ENCODE data around the gene DHPS. TPM values are rescaled to one million over a fixed set of nuclear protein-coding genes. Genes with fewer than 3 reads are reported as not detected.
A peak's percentile ranks its signal among the peaks of the same experiment; 100 is the strongest.

DHPS gene
- total RNA-seq, 4 donors from 2014 or later, result 117 to 139 (median 128) TPM

- TF ChIP-seq EP300 (IDR thresholded peaks at IDR 0.05; ENCODE audit: low read depth), result no peak
- peak; percentile 84 to 93 (median 91) for TF ChIP-seq POLR2AphosphoS5 (IDR thresholded peaks at IDR 0.05)
- TF ChIP-seq POLR2A (IDR thresholded peaks at IDR 0.05), result peak; percentile 76
- H3K4me3 ChIP-seq, result peak within 1 kb of the TSS; percentile 63 to 91 (median 81)
- 6 to 15% methylated on average over 3 to 54 of the region's 59 CpGs for WGBS, 2 donors (ENCODE audit: low coverage in 1 of 2)
- intact Hi-C loops (cut with DNase I; ENCODE audit: low total_unique reads), result no loop called here
- peaks cover 0 to 10% (median 3%) of the 10 kb centered on the region in 4 donors for H3K36me3 ChIP-seq
- peak within 1 kb of the TSS; percentile 80 to 97 (median 88) for H3K27ac ChIP-seq
- peaks cover 0 to 19% (median 12%) of the 10 kb centered on the region in 4 donors for H3K4me1 ChIP-seq
- peak; percentile 97 for DNase-seq
- no peaks in the 10 kb centered on the region for H3K27me3 ChIP-seq
- H3K9me3 ChIP-seq, result no peaks in the 10 kb centered on the region
- in situ Hi-C loops (cut with MboI; ENCODE audit: low pct_ligation_motif_present in 1 of 4, low pct_unique_long_range_greater_than_20kb in 1 of 4, low sequenced_read_pairs in 3 of 4), result no loop called here
Measured at GRCh38 chr19:12696366-12697335, 15.0 kb upstream of the DHPS start, which contains the start of gene FBXW9. Gene FBXW9 (minus strand): TSS chr19:12696631. CDS start chr19:12696581, 50 bp downstream.

- in situ Hi-C loops (cut with MboI; ENCODE audit: low pct_ligation_motif_present in 1 of 4, low pct_unique_long_range_greater_than_20kb in 1 of 4, low sequenced_read_pairs in 3 of 4), result no loop called here
Measured at GRCh38 chr19:12695997-12696365, 14.3 kb upstream of the DHPS start.

GRCh38 chr19:12695514-12695913 is 13.8 kb upstream of the DHPS start:
- Histone ChIP-seq H3K27ac (no peak overlapping the region), H3K9me3 (no peaks in the 10 kb centered on the region), H3K4me3 (peak overlapping the region in 3 of 4 donors; percentile 63 to 91 (median 77)), H3K27me3 (no peaks in the 10 kb centered on the region), H3K4me1 (peaks cover 0 to 19% (median 12%) of the 10 kb centered on the region in 4 donors), H3K36me3 (no peaks in the 10 kb centered on the region)
- DNase-seq, result no peak
- 36% methylated on average over 1 of the region's 1 CpG; no CpG with 5 or more reads in 1 of the 2 donors for WGBS, 2 donors (ENCODE audit: low coverage in 1 of 2)
- in situ Hi-C loops (cut with MboI; ENCODE audit: low pct_ligation_motif_present in 1 of 4, low pct_unique_long_range_greater_than_20kb in 1 of 4, low sequenced_read_pairs in 3 of 4) (no loop called here), intact Hi-C loops (cut with DNase I; ENCODE audit: low total_unique reads) (no loop called here)
- TF ChIP-seq POLR2AphosphoS5 (IDR thresholded peaks at IDR 0.05) (no peak), EP300 (IDR thresholded peaks at IDR 0.05; ENCODE audit: low read depth) (no peak), CTCF (IDR thresholded peaks at IDR 0.05) (no peak), POLR2A (IDR thresholded peaks at IDR 0.05) (no peak)

More at GRCh38 chr19:12695997-12696365, 14.3 kb upstream of the DHPS start:
- no peak for TF ChIP-seq EP300 (IDR thresholded peaks at IDR 0.05; ENCODE audit: low read depth)
- no peak for TF ChIP-seq POLR2AphosphoS5 (IDR thresholded peaks at IDR 0.05)
- TF ChIP-seq CTCF (IDR thresholded peaks at IDR 0.05), result no peak
- no peak for TF ChIP-seq POLR2A (IDR thresholded peaks at IDR 0.05)
- Histone ChIP-seq H3K4me3 (peak overlapping the region; percentile 63 to 91 (median 81)), H3K27ac (peak overlapping the region; percentile 80 to 97 (median 88)), H3K9me3 (no peaks in the 10 kb centered on the region), H3K27me3 (no peaks in the 10 kb centered on the region), H3K4me1 (peaks cover 0 to 19% (median 12%) of the 10 kb centered on the region in 4 donors), H3K36me3 (peaks cover 0 to 4% (median under 1%) of the 10 kb centered on the region in 4 donors)
- 4% methylated on average over 28 of the region's 36 CpGs; no CpG with 5 or more reads in 1 of the 2 donors for WGBS, 2 donors (ENCODE audit: low coverage in 1 of 2)
- no peak for DNase-seq
- intact Hi-C loops (cut with DNase I; ENCODE audit: low total_unique reads), result no loop called here

GRCh38 chr19:12695096-12695495 is 13.4 kb upstream of the DHPS start:
- Histone ChIP-seq H3K27me3 (no peaks in the 10 kb centered on the region), H3K4me3 (no peak overlapping the region), H3K27ac (no peak overlapping the region), H3K36me3 (no peaks in the 10 kb centered on the region), H3K4me1 (peaks cover 0 to 19% (median 12%) of the 10 kb centered on the region in 4 donors), H3K9me3 (no peaks in the 10 kb centered on the region)
- intact Hi-C loops (cut with DNase I; ENCODE audit: low total_unique reads) (no loop called here), in situ Hi-C loops (cut with MboI; ENCODE audit: low pct_ligation_motif_present in 1 of 4, low pct_unique_long_range_greater_than_20kb in 1 of 4, low sequenced_read_pairs in 3 of 4) (no loop called here)
- DNase-seq, result no peak
- TF ChIP-seq EP300 (IDR thresholded peaks at IDR 0.05; ENCODE audit: low read depth) (no peak), CTCF (IDR thresholded peaks at IDR 0.05) (no peak), POLR2AphosphoS5 (IDR thresholded peaks at IDR 0.05) (no peak), POLR2A (IDR thresholded peaks at IDR 0.05) (no peak)
- WGBS, 2 donors (ENCODE audit: low coverage in 1 of 2), result 56% methylated on average over 2 of the region's 2 CpGs; no CpG with 5 or more reads in 1 of the 2 donors

Measured in transverse colon (tissue), 4 donors.